ENCODE measurements around the gene SIX4.

- no peak for TF ChIP-seq ZBTB12 (CRISPR knock-in tag; IDR thresholded peaks at IDR 0.05)
- no peak for TF ChIP-seq EZH2 (IDR thresholded peaks at IDR 0.05; ENCODE audit: borderline replicate concordance, low read depth, low read length)
- no peak for TF ChIP-seq PHF21A (IDR thresholded peaks at IDR 0.05; ENCODE audit: borderline replicate concordance, low read depth)
- no peak for TF ChIP-seq FOSL1 (tag; conservative IDR thresholded peaks at IDR 0.05)
- no peak for TF ChIP-seq FIP1L1 (IDR thresholded peaks at IDR 0.05; ENCODE audit: low read depth, low read length, poor library complexity, severe bottlenecking)
- no peak for TF ChIP-seq SMAD1 (IDR thresholded peaks at IDR 0.05; ENCODE audit: low read depth, low read length, partially characterized antibody)
- no peak for TF ChIP-seq BCL6 (CRISPR knock-in tag; IDR thresholded peaks at IDR 0.05)
- no peak for TF ChIP-seq POLR2AphosphoS5 (IDR thresholded peaks at IDR 0.05; ENCODE audit: control insufficient read depth, insufficient read depth, low read depth, low read length)
- TF ChIP-seq, protein P1, sequence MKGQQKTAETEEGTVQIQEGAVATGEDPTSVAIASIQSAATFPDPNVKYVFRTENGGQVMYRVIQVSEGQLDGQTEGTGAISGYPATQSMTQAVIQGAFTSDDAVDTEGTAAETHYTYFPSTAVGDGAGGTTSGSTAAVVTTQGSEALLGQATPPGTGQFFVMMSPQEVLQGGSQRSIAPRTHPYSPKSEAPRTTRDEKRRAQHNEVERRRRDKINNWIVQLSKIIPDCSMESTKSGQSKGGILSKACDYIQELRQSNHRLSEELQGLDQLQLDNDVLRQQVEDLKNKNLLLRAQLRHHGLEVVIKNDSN (CRISPR knock-in tag; IDR thresholded peaks at IDR 0.05): no peak
- no peak for TF ChIP-seq CBFB (CRISPR knock-in tag; IDR thresholded peaks at IDR 0.05)
- TF ChIP-seq SMC3 (conservative IDR thresholded peaks at IDR 0.05; ENCODE audit: insufficient read depth, low read depth, low read length): no peak
- no peak for TF ChIP-seq CTCF (IDR thresholded peaks at IDR 0.05 in 2 of 3, conservative IDR thresholded peaks at IDR 0.05 in 1 of 3; ENCODE audit: insufficient read depth in 2 of 3, low read depth in 1 of 3, low read length in 3 of 3)
- TF ChIP-seq, protein P2, sequence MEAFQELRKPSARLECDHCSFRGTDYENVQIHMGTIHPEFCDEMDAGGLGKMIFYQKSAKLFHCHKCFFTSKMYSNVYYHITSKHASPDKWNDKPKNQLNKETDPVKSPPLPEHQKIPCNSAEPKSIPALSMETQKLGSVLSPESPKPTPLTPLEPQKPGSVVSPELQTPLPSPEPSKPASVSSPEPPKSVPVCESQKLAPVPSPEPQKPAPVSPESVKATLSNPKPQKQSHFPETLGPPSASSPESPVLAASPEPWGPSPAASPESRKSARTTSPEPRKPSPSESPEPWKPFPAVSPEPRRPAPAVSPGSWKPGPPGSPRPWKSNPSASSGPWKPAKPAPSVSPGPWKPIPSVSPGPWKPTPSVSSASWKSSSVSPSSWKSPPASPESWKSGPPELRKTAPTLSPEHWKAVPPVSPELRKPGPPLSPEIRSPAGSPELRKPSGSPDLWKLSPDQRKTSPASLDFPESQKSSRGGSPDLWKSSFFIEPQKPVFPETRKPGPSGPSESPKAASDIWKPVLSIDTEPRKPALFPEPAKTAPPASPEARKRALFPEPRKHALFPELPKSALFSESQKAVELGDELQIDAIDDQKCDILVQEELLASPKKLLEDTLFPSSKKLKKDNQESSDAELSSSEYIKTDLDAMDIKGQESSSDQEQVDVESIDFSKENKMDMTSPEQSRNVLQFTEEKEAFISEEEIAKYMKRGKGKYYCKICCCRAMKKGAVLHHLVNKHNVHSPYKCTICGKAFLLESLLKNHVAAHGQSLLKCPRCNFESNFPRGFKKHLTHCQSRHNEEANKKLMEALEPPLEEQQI (IDR thresholded peaks at IDR 0.05): no peak
- no peak for TF ChIP-seq KLF16 (IDR thresholded peaks at IDR 0.05)
Observed at GRCh38 chr14:60710494-60710893, 13.7 kb downstream of the SIX4 start.

Measured in K562 (cell line).